CD4-positive, alpha-beta memory T cell (primary cell): Measurements from ENCODE around the gene MTHFSD. TPM values are rescaled to one million over a fixed set of nuclear protein-coding genes. Genes with fewer than 3 reads are reported as not detected.

ENCODE experiments used
- CTCF ChIA-PET: fragments of 350-600 bp; sonication (Branson Sonifier 250); formaldehyde crosslinking; loops from one replicate; lab custom pipeline; 2021; ENCODE audit warnings: inconsistent platforms; ENCODE audit not compliant: partially characterized antibody; lab: Charles Lee
- POLR2A ChIA-PET: fragments of 350-600 bp; sonication (Branson Sonifier 250); formaldehyde crosslinking; loops from one replicate; lab custom pipeline; 2021; ENCODE audit not compliant: partially characterized antibody; lab: Charles Lee
- DNase-seq, 5 donors: peaks; one replicate each; pipeline versions ENCODE4 v3.0.0 to v3.0.0-alpha.2; 2020 to 2022; ENCODE audit warnings: mixed read lengths in 1 of 5
- H3K27ac ChIP-seq: one replicate; pipeline ENCODE4 v1.7.0; 2013; ENCODE audit warnings: low read depth, low read length
- H3K27me3 ChIP-seq: 2 replicates; pipeline ENCODE4 v1.7.0; 2013; ENCODE audit warnings: mild to moderate bottlenecking, low read length, moderate library complexity; ENCODE audit not compliant: insufficient read depth
- H3K36me3 ChIP-seq: 2 replicates; pipeline ENCODE4 v1.7.0; 2013; ENCODE audit warnings: mild to moderate bottlenecking, low read length, moderate library complexity; ENCODE audit not compliant: insufficient read depth
- H3K4me1 ChIP-seq: 2 replicates; pipeline ENCODE4 v1.7.0; 2013; ENCODE audit warnings: mild to moderate bottlenecking, low read length, moderate library complexity; ENCODE audit not compliant: insufficient read depth
- H3K4me3 ChIP-seq, 2 donors: one replicate each; pipeline ENCODE4 v1.7.0; 2013; ENCODE audit warnings: low read length in 2 of 2, mild to moderate bottlenecking in 1 of 2
- H3K9me3 ChIP-seq, 2 donors: one replicate each; pipeline ENCODE4 v1.7.0; 2013; ENCODE audit warnings: low read length in 2 of 2, control low read depth in 1 of 2; ENCODE audit not compliant: control insufficient read depth in 1 of 2
- H3K27ac Mint-ChIP-seq, 7 donors: one replicate each; pipeline ENCODE4 v1.8.0; 2020 to 2021; ENCODE audit warnings: mixed read lengths in 7 of 7, mild to moderate bottlenecking in 6 of 7, inconsistent platforms in 3 of 7, moderate library complexity in 3 of 7
- H3K27me3 Mint-ChIP-seq, 2 donors: one replicate each; pipeline ENCODE4 v1.8.0; 2020 to 2021; ENCODE audit warnings: mixed read lengths in 2 of 2
- H3K36me3 Mint-ChIP-seq, 2 donors: one replicate each; pipeline ENCODE4 v1.8.0; 2020 to 2021; ENCODE audit warnings: mixed read lengths in 2 of 2, inconsistent platforms in 1 of 2, mild to moderate bottlenecking in 1 of 2
- H3K4me1 Mint-ChIP-seq, 4 donors: one replicate each; pipeline ENCODE4 v1.8.0; 2020 to 2021; ENCODE audit warnings: mixed read lengths in 4 of 4, mild to moderate bottlenecking in 1 of 4
- H3K4me3 Mint-ChIP-seq, 8 donors: one replicate each; pipeline ENCODE4 v1.8.0; 2020 to 2021; ENCODE audit warnings: mixed read lengths in 8 of 8, mild to moderate bottlenecking in 7 of 8, moderate library complexity in 6 of 8, inconsistent platforms in 3 of 8
- H3K9me3 Mint-ChIP-seq, 8 donors: one replicate each; pipeline ENCODE4 v1.8.0; 2020 to 2021; ENCODE audit warnings: mixed read lengths in 8 of 8, mild to moderate bottlenecking in 5 of 8, inconsistent platforms in 3 of 8, moderate library complexity in 1 of 8
- intact Hi-C: fragments of 100-400 bp; cut with micrococcal nuclease; formaldehyde crosslinking; loops from one replicate; pipeline ENCODE4 v1.15.1; 2023
- polyA plus RNA-seq, 2 donors: library from polyadenylated mRNA; unstranded; fragments of 300-500 nt; fragmentation: Illumina TruSeq; gene quantifications; one replicate each; pipeline ENCODE4 v1.2.3, GENCODE V29; 2021
- total RNA-seq, 2 experiments: library from RNA; stranded (reverse); gene quantifications; one replicate each; pipeline ENCODE4 v1.2.3, GENCODE V29; 2021

MTHFSD gene
- total and polyA plus RNA-seq, 4 experiments from 2014 or later: 12.5 to 41.6 (median 29.9) TPM

GRCh38 chr16:86508028-86508946 lies 46.7 kb downstream of the MTHFSD start:
- H3K36me3 ChIP-seq: no peaks in the 10 kb centered on the region
- Mint-ChIP-seq H3K36me3 (no peaks in the 10 kb centered on the region), H3K27ac (no peak overlapping the region), H3K4me1 (peaks cover 13 to 47% (median 29%) of the 10 kb centered on the region in 4 donors), H3K27me3 (peaks cover 54% of the 10 kb centered on the region in 2 donors), H3K9me3 (peaks cover 0 to 6% (median 0%) of the 10 kb centered on the region in 8 donors), H3K4me3 (peak overlapping the region; percentile 43 to 79 (median 73))
- ChIA-PET CTCF (no interaction called here), POLR2A (no interaction called here)
- H3K27me3 ChIP-seq: peaks cover 27% of the 10 kb centered on the region
- no peak overlapping the region for H3K27ac ChIP-seq
- intact Hi-C loops: no loop called here
- no peak overlapping the region for H3K4me3 ChIP-seq
- no peaks in the 10 kb centered on the region for H3K9me3 ChIP-seq
- peaks cover 11% of the 10 kb centered on the region for H3K4me1 ChIP-seq
- peak in 1 of 5 donors; percentile 21 for DNase-seq

GRCh38 chr16:86507173-86508027 lies 47.6 kb downstream of the MTHFSD start:
- intact Hi-C loops: no loop called here
- peak in 1 of 5 donors; percentile 13 for DNase-seq
- Mint-ChIP-seq H3K9me3 (peaks cover 0 to 6% (median 0%) of the 10 kb centered on the region in 8 donors), H3K36me3 (no peaks in the 10 kb centered on the region), H3K27me3 (peaks cover 57 to 58% of the 10 kb centered on the region in 2 donors), H3K4me3 (peak overlapping the region; percentile 43 to 79 (median 73)), H3K27ac (no peak overlapping the region), H3K4me1 (peaks cover 13 to 41% (median 29%) of the 10 kb centered on the region in 4 donors)
- H3K4me3 ChIP-seq: no peak overlapping the region
- H3K4me1 ChIP-seq: peaks cover 11% of the 10 kb centered on the region
- no peaks in the 10 kb centered on the region for H3K36me3 ChIP-seq
- ChIA-PET POLR2A (no interaction called here), CTCF (no interaction called here)
- H3K9me3 ChIP-seq: no peaks in the 10 kb centered on the region
- no peak overlapping the region for H3K27ac ChIP-seq
- peaks cover 27% of the 10 kb centered on the region for H3K27me3 ChIP-seq

- DNase-seq: peak in 1 of 5 donors; percentile 3
- Mint-ChIP-seq H3K4me3 (peak overlapping the region; percentile 2 to 64 (median 56)), H3K27ac (no peak overlapping the region), H3K4me1 (peaks cover 11 to 37% (median 26%) of the 10 kb centered on the region in 4 donors), H3K36me3 (no peaks in the 10 kb centered on the region), H3K27me3 (peaks cover 62 to 67% of the 10 kb centered on the region in 2 donors), H3K9me3 (peaks cover 0 to 6% (median 0%) of the 10 kb centered on the region in 8 donors)
- ChIA-PET CTCF (no interaction called here), POLR2A (interaction anchor here (0.6 kb wide), 1 partner anchor 47 kb away, joined by 3 read pairs; no protein-coding TSS in a partner anchor)
- intact Hi-C loops: no loop called here
- Histone ChIP-seq H3K4me3 (no peak overlapping the region), H3K27me3 (peaks cover 40% of the 10 kb centered on the region), H3K4me1 (peaks cover 11% of the 10 kb centered on the region), H3K36me3 (no peaks in the 10 kb centered on the region), H3K9me3 (no peaks in the 10 kb centered on the region), H3K27ac (no peak overlapping the region)
Observed at GRCh38 chr16:86505899-86506864, 48.9 kb downstream of the MTHFSD start.

GRCh38 chr16:86505185-86505898 lies 49.7 kb downstream of the MTHFSD start:
- intact Hi-C loops: no loop called here
- peak in 1 of 5 donors; percentile 27 for DNase-seq
- Mint-ChIP-seq H3K36me3 (no peaks in the 10 kb centered on the region), H3K27me3 (peaks cover 64 to 70% of the 10 kb centered on the region in 2 donors), H3K4me1 (peaks cover 11 to 35% (median 26%) of the 10 kb centered on the region in 4 donors), H3K9me3 (peaks cover 0 to 6% (median 0%) of the 10 kb centered on the region in 8 donors), H3K4me3 (peak overlapping the region in 7 of 8 donors; percentile 10 to 71 (median 32)), H3K27ac (peak overlapping the region in 1 of 7 donors; percentile 21)
- Histone ChIP-seq H3K27ac (no peak overlapping the region), H3K27me3 (peaks cover 43% of the 10 kb centered on the region), H3K4me3 (no peak overlapping the region), H3K36me3 (no peaks in the 10 kb centered on the region), H3K4me1 (peaks cover 11% of the 10 kb centered on the region), H3K9me3 (no peaks in the 10 kb centered on the region)
- POLR2A ChIA-PET: no interaction called here
- CTCF ChIA-PET: no interaction called here

DNA sequence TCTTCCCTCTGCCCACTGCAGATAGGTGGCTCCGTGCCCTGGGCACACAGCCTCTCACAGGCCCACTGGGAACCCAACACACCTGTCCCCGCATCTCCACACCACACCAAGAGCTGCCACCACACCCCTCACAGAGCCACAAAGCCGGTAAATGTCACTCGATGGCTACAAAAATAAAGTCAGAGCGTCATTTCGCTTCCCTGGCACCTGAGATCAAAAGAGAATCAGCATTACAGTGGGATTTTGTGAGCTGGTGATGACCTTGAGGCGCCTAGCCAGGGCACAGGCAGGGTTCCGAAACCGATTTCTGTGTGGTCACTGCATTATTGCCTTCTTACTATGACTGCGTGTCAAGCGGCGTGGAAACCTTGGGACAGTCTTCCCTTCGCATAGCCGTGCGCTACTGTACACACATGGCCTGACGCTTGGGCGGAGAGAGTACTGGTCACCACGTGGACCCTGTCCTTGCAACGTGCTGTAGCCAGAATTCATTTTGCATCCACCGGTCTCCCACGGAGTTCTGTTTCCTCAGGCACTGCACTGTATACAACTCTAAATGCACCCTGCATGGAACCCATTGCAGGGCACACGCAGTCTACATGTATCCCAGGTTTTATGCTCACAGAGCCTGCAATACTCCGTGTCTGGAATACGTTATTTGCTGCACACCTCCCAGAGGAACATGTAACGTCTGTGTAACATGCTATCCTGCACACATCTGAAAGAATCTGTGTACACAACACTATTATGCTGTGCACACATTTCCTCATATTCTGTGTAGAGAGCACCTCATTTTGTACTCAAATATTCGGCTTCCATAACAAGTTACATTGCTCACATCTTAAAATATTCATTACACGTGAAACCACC lies 50.5 kb downstream of the MTHFSD start:
- peak in 1 of 5 donors; percentile 2 for DNase-seq
- Mint-ChIP-seq H3K36me3 (no peaks in the 10 kb centered on the region), H3K9me3 (peaks cover 0 to 6% (median 0%) of the 10 kb centered on the region in 8 donors), H3K27me3 (peaks cover 67 to 77% of the 10 kb centered on the region in 2 donors), H3K4me3 (peak overlapping the region in 7 of 8 donors; percentile 10 to 71 (median 32)), H3K4me1 (peaks cover 11 to 35% (median 26%) of the 10 kb centered on the region in 4 donors), H3K27ac (peak overlapping the region in 1 of 7 donors; percentile 21)
- no peak overlapping the region for H3K27ac ChIP-seq
- H3K27me3 ChIP-seq: peaks cover 43% of the 10 kb centered on the region
- no peaks in the 10 kb centered on the region for H3K9me3 ChIP-seq
- H3K4me1 ChIP-seq: peaks cover 11% of the 10 kb centered on the region
- H3K36me3 ChIP-seq: no peaks in the 10 kb centered on the region
- intact Hi-C loops: no loop called here
- POLR2A ChIA-PET: no interaction called here
- CTCF ChIA-PET: no interaction called here
- H3K4me3 ChIP-seq: no peak overlapping the region
